Esophagus (tissue), 2 donors: Measurements from ENCODE around the gene GABARAP. TPM values are rescaled to one million over a fixed set of nuclear protein-coding genes. Genes with fewer than 3 reads are reported as not detected.

ENCODE experiments used
- H3K27ac ChIP-seq, 2 donors: one replicate each; pipeline ENCODE4 v1.5.1; 2013; ENCODE audit warnings: low read depth in 2 of 2, mild to moderate bottlenecking in 2 of 2, inconsistent platforms in 1 of 2, low read length in 1 of 2, moderate library complexity in 1 of 2
- H3K27me3 ChIP-seq, 2 donors: one replicate each; pipeline ENCODE4 v1.6.1; 2013; ENCODE audit warnings: low read length in 2 of 2, control low read depth in 1 of 2, mild to moderate bottlenecking in 1 of 2; ENCODE audit not compliant: insufficient read depth in 2 of 2, control insufficient read depth in 1 of 2
- H3K36me3 ChIP-seq, 2 donors: one replicate each; pipeline ENCODE4 v1.6.1; 2013; ENCODE audit warnings: low read length in 1 of 2; ENCODE audit not compliant: control insufficient read depth in 2 of 2, insufficient read depth in 2 of 2
- H3K4me1 ChIP-seq, 2 donors: one replicate each; pipeline ENCODE4 v1.6.1; 2013; ENCODE audit warnings: low read length in 1 of 2; ENCODE audit not compliant: control insufficient read depth in 2 of 2, insufficient read depth in 2 of 2
- H3K4me3 ChIP-seq, 2 donors: one replicate each; pipeline ENCODE4 v1.5.1; 2013; ENCODE audit warnings: low read length in 2 of 2, mild to moderate bottlenecking in 2 of 2, low read depth in 1 of 2, moderate library complexity in 1 of 2
- H3K9me3 ChIP-seq, 2 donors: one replicate each; pipeline ENCODE4 v1.6.1; 2013; ENCODE audit warnings: mild to moderate bottlenecking in 2 of 2, low read depth in 1 of 2, low read length in 1 of 2, moderate library complexity in 1 of 2; ENCODE audit not compliant: control insufficient read depth in 2 of 2, insufficient read depth in 1 of 2
- WGBS, 2 donors: extraction: QIAGEN DNeasy Blood & Tissue Kit; methylation state at CpG; one replicate each; pipeline ENCODE4 v1.1.7; 2013; 5-methylcytosine and 5-hydroxymethylcytosine counted together
- polyA plus RNA-seq, 2 donors: library from polyadenylated mRNA; stranded (reverse); fragments of 200-250 nt; gene quantifications; one replicate each; pipeline ENCODE4 v1.2.3, GENCODE V29; 2013
- donor health status: healthy with polysubstance abuse.
- donor health status: Bipolar disorder and iron deficiency.

GABARAP gene
- polyA plus RNA-seq, 2 donors, result 354 to 393 TPM

DNA sequence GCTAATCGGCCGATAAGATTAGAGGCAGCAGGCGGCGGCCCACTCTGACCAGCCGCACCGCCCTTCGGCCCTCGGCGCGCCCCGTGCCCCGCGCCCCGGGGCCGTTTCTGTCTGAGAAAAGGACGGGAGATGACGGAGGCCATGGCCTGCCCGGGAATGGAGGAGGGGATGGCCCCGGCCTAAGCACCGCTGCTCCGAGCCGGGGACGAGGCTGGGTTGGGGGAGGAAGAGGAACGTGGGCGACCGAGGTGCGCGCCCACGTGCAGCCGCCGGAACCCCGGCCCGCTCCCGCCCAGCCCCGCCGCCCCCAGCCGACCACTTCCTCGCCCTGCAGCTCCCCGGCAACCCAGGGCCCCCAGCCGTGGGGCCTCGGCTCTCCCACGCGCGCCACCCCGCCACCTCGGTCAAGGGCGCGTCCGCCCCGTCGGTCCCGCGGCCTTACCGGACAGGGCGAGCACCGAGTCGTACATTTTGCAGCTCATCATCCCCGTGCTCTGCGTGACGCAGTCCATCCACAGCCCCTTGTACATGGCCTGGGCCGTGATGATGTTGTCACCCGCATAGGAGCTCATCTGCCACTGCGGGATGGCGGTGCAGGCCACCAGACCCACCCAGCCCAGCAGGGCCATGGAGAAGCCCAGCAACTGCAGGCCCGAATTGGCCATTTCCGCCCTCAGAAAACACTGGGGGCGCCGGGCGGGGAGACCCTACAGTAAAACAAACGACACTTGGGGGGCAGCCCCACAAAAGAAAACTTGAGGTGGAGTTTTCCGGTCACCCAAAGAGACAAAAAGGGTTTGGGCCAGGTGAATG lies 19.3 kb upstream of the GABARAP start:
- Histone ChIP-seq H3K9me3 (no peaks in the 10 kb centered on the region), H3K36me3 (peaks cover 8 to 12% of the 10 kb centered on the region in 2 donors), H3K27ac (peak overlapping the region; percentile 87 to 88), H3K4me1 (no peaks in the 10 kb centered on the region), H3K4me3 (peak overlapping the region; percentile 65 to 82), H3K27me3 (no peaks in the 10 kb centered on the region)
- 11% methylated on average over 40 to 71 of the region's 71 CpGs for WGBS, 2 donors

DNA sequence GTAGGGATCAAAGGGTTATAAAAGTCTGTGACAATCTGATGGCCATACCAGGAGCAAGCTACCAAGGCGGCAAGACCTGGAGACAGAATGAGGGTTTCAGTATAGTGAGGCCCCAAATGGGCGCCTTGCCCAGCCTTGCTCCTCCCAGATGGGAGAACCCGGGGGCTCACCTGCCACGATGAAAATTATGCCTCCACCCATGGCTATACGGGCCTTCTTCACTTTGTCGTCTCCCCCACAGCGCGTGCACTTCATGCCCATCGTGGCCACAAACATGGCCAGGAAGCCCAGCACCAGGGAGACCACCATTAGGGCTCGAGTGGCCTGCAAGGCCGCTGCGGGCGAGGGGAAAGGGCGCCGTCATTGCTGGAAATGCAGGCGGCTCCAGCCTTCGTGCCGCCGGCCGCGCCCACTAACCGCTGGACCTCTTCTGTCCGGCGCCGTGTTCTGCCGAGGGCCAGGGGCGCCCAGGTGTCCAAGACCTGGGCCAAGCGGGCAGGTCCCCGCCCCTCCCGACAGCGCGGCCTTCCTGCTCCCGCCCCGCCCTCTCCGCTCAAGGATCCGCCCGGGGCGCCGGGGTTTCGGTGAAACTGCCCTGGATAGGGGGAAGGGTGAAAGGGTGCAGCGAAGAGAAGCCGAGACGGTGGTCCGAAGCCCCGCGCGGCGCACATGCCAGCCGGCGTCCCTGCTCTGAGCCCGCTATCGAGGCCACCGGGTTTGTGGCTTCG lies 18.6 kb upstream of the GABARAP start:
- no peaks in the 10 kb centered on the region for H3K9me3 ChIP-seq
- 7 to 10% methylated on average over 43 to 54 of the region's 54 CpGs for WGBS, 2 donors
- no peaks in the 10 kb centered on the region for H3K27me3 ChIP-seq
- H3K4me1 ChIP-seq, result no peaks in the 10 kb centered on the region
- peaks cover 10 to 14% of the 10 kb centered on the region in 2 donors for H3K36me3 ChIP-seq
- peak overlapping the region; percentile 65 to 82 for H3K4me3 ChIP-seq
- H3K27ac ChIP-seq, result peak overlapping the region; percentile 87 to 88

DNA sequence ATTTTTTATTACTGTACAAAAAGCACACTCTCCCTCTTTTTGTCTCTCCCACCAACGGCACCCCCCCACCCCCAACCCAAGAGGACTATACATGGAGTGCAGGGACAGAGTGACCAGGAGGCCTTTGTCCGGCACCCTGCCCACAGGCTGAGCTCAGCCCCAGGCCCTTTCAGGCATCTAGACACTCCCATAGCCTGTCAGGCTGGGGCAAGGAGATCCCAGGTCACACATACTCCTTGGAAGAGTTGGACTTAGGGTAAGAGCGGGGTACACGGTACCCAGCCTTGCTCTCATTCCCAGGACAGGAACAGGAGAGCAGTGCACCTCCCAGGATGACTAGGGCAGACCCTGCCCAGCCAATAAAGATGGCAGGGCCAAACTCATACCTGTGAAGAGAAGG lies 17.9 kb upstream of the GABARAP start:
- peak overlapping the region; percentile 87 to 88 for H3K27ac ChIP-seq
- H3K4me1 ChIP-seq, result no peaks in the 10 kb centered on the region
- no peaks in the 10 kb centered on the region for H3K27me3 ChIP-seq
- no peaks in the 10 kb centered on the region for H3K9me3 ChIP-seq
- WGBS, 2 donors, result 76 to 81% methylated on average over 4 of the region's 4 CpGs
- peaks cover 10 to 14% of the 10 kb centered on the region in 2 donors for H3K36me3 ChIP-seq
- H3K4me3 ChIP-seq, result peak overlapping the region; percentile 65 to 82

DNA sequence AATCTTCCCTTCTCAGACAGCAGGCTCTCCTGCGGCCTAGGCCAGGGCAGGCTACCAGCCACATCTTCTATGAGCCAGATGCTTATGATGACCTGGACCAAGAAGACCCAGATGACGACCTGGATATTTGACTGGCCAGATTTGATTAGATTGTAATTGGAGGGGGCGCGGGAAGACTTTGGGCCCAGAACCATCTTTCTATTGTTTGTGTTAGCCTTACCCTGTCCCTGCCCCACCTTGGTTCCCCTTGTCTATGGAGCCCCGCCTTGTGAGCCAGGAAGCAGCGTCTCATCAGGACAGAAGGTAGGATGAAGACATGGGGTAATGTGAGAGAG lies 17.3 kb upstream of the GABARAP start:
- Histone ChIP-seq H3K36me3 (peaks cover 10 to 16% of the 10 kb centered on the region in 2 donors), H3K4me1 (no peaks in the 10 kb centered on the region), H3K27ac (peak overlapping the region in 1 of 2 donors; percentile 59), H3K9me3 (no peaks in the 10 kb centered on the region), H3K4me3 (peak overlapping the region in 1 of 2 donors; percentile 65), H3K27me3 (no peaks in the 10 kb centered on the region)
- WGBS, 2 donors, result 75 to 92% methylated on average over 6 of the region's 6 CpGs

DNA sequence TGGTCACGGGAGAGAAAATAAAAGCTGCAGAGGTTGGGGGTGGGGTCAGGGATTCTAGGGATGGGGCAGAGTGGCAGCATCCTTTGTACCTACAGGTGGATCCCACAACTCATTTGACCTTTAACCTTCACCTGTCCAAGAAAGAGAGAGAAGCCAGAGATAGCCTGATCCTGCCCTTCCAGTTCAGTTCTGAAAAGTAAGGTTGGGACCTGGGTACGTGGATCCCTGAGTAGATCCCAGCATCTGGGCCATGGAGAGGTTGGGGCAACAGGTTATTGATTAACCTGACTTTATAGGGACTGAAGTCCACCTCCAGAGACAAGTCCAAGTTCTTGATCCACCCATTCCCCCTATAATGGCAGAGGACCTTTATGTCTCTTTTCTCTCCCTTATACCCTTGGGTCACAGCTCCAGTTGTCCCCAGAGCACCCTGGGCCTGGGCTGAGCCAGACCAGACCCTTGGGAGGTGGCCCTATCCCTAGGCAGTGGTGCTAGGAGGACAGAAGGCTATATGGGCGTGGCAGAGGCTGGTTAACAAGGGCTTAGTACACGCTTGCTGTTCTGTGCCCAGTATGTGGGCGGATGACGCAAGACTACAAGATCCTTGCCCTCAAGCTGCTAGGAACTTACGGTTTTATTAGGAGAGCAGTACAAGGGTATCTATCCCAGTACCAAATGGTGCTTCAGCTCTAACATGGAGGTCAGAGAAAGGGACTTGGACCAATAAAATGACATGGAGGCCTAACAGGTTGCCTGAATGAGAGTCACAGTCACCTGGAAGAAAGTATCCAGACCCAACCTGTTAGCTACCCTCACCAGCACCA lies 16.7 kb upstream of the GABARAP start:
- Histone ChIP-seq H3K27ac (peak overlapping the region in 1 of 2 donors; percentile 59), H3K27me3 (no peaks in the 10 kb centered on the region), H3K36me3 (peaks cover 10 to 17% of the 10 kb centered on the region in 2 donors), H3K9me3 (no peaks in the 10 kb centered on the region), H3K4me1 (no peaks in the 10 kb centered on the region), H3K4me3 (peak overlapping the region in 1 of 2 donors; percentile 65)
- WGBS, 2 donors, result 65 to 67% methylated on average over 7 of the region's 7 CpGs

DNA sequence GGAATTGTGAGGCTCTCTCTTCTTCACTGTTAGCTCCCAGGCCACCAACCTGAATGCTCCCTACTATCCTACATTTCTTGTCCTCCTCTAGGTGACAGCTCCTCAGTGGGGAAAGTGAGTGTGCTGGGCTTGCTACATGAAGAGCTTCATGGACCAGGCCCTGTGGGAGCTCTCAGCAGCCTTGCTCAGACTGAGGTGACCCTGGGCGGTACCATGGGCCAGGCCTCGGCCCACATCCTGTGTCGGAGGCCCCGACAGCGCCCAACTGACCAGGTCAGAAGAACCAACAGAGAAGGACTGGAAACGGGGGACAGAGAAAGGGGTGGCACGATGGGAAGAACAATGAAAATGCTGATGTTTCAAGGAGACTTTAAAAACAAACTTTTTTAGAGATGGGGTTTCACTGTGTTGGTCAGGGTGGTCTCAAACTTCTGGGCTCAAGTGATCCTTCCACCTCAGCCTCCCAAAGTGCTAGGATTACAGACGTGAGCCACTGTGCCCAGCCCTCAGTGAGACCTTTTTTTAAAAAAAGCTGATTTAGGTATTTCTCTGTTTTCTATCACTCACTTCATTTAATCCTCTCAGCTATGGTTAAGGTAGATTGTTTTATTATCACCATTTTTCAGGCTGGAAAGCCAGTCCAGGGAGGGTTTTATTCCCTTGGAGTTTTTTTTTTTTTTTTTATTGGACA lies 14.7 kb upstream of the GABARAP start:
- 86 to 89% methylated on average over 8 of the region's 8 CpGs for WGBS, 2 donors
- no peaks in the 10 kb centered on the region for H3K27me3 ChIP-seq
- peaks cover 0 to 2% of the 10 kb centered on the region in 2 donors for H3K4me1 ChIP-seq
- H3K27ac ChIP-seq, result no peak overlapping the region
- H3K4me3 ChIP-seq, result no peak overlapping the region
- peaks cover 10 to 17% of the 10 kb centered on the region in 2 donors for H3K36me3 ChIP-seq
- H3K9me3 ChIP-seq, result no peaks in the 10 kb centered on the region

DNA sequence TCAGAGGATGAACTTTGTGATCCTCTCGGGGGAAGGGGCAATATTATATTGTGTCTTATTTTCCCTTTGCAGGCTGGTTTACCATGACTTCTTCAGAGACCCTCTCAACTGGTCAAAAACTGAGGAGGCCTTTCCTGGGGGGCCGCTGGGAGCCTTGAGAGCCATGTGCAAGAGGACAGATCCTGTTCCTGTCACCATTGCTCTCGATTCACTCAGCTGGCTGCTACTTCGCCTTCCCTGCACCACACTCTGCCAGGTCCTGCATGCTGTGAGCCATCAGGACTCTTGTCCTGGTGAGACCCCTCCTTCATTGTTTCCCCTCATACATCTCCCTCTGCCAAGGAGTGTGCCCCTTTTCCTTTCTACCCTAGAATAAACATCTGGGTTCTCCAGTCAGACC lies 12.3 kb upstream of the GABARAP start:
- Histone ChIP-seq H3K4me3 (no peak overlapping the region), H3K27ac (no peak overlapping the region), H3K9me3 (no peaks in the 10 kb centered on the region), H3K4me1 (peaks cover 2 to 3% of the 10 kb centered on the region in 2 donors), H3K27me3 (no peaks in the 10 kb centered on the region), H3K36me3 (peaks cover 10 to 17% of the 10 kb centered on the region in 2 donors)
- 90 to 91% methylated on average over 4 of the region's 4 CpGs for WGBS, 2 donors

DNA sequence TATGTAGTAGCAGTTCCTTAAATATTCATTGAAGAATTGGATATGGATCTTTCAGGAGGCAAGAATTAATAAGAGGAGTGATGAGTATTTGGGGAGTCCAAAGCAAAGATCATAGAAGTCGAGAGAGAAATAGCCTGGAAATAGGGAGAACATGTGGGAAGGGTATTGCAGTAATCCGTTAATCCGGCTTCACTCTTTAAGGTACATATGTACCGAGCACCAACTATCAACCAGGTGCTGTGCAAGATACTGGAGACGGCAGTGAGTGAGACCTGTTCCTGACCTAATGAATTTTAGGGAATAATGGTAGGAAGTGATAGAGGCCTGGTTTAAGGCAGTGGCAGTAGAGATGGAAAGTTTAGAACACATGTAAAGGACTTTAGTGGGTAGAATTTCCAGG lies 10.8 kb upstream of the GABARAP start:
- Histone ChIP-seq H3K9me3 (no peaks in the 10 kb centered on the region), H3K36me3 (peaks cover 5 to 13% of the 10 kb centered on the region in 2 donors), H3K4me3 (peak overlapping the region in 1 of 2 donors; percentile 77), H3K4me1 (peaks cover 3 to 6% of the 10 kb centered on the region in 2 donors), H3K27ac (peak overlapping the region; percentile 28 to 70), H3K27me3 (no peaks in the 10 kb centered on the region)
- WGBS, 2 donors, result 54 to 71% methylated on average over 5 of the region's 5 CpGs
